Naive thymus-derived CD4-positive, alpha-beta T cell (primary cell): ENCODE results near the gene ZC3H18. TPM values are rescaled to one million over a fixed set of nuclear protein-coding genes. Genes with fewer than 3 reads are reported as not detected.

Experiments
- ATAC-seq: fragments of 150-1000 bp; cut with Tn5 transposase; 2 replicates; pipeline ENCODE4 v1.10.0; 2021; ENCODE audit warnings: mild to moderate bottlenecking, moderate library complexity
- CTCF ChIA-PET: fragments of 350-600 bp; sonication (Branson Sonifier 250); formaldehyde crosslinking; loops from one replicate; lab custom pipeline; 2021; ENCODE audit warnings: antibody characterized with exemption; lab: Charles Lee
- POLR2A ChIA-PET: fragments of 350-600 bp; sonication (Branson Sonifier 250); formaldehyde crosslinking; loops from one replicate; lab custom pipeline; 2021; ENCODE audit warnings: antibody characterized with exemption, inconsistent platforms; lab: Charles Lee
- DNase-seq, 9 donors: peaks; one replicate each; pipeline versions ENCODE4 v3.0.0 to v3.0.0-alpha.2; 2020 to 2022; ENCODE audit warnings: mixed read lengths in 1 of 9
- H3K27ac ChIP-seq: one replicate; pipeline ENCODE4 v1.7.0; 2013; ENCODE audit warnings: mild to moderate bottlenecking, low read depth, low read length, moderate library complexity
- H3K27me3 ChIP-seq, 2 donors: one replicate each; pipeline ENCODE4 v1.7.0; 2013; ENCODE audit warnings: low read length in 2 of 2, mild to moderate bottlenecking in 2 of 2, moderate library complexity in 2 of 2; ENCODE audit not compliant: control insufficient read depth in 2 of 2, insufficient read depth in 2 of 2
- H3K36me3 ChIP-seq, 3 experiments: 1 replicate in 2 of 3; 2 replicates in 1 of 3; pipeline ENCODE4 v1.7.0; 2013; ENCODE audit warnings: low read length in 3 of 3, mild to moderate bottlenecking in 3 of 3, moderate library complexity in 1 of 3; ENCODE audit not compliant: insufficient read depth in 3 of 3, control insufficient read depth in 2 of 3
- H3K4me1 ChIP-seq, 2 donors: one replicate each; pipeline ENCODE4 v1.7.0; 2013; ENCODE audit warnings: low read length in 2 of 2, mild to moderate bottlenecking in 2 of 2, moderate library complexity in 1 of 2; ENCODE audit not compliant: control insufficient read depth in 2 of 2, insufficient read depth in 2 of 2
- H3K4me3 ChIP-seq: 2 replicates; pipeline ENCODE4 v1.7.0; 2013; ENCODE audit warnings: mild to moderate bottlenecking, low read length
- H3K9me3 ChIP-seq, 3 experiments: 1 replicate in 2 of 3; 2 replicates in 1 of 3; pipeline ENCODE4 v1.7.0; 2013; ENCODE audit warnings: low read length in 3 of 3; ENCODE audit not compliant: control insufficient read depth in 2 of 3
- H3K27ac Mint-ChIP-seq, 9 donors: one replicate each; pipeline ENCODE4 v1.8.0; 2020 to 2022; ENCODE audit warnings: mixed read lengths in 9 of 9, mild to moderate bottlenecking in 8 of 9, moderate library complexity in 5 of 9, inconsistent platforms in 2 of 9
- H3K27me3 Mint-ChIP-seq, 5 donors: one replicate each; pipeline ENCODE4 v1.8.0; 2021 to 2022; ENCODE audit warnings: mixed read lengths in 5 of 5, mild to moderate bottlenecking in 1 of 5
- H3K36me3 Mint-ChIP-seq, 5 donors: one replicate each; pipeline ENCODE4 v1.8.0; 2020 to 2022; ENCODE audit warnings: mixed read lengths in 5 of 5, mild to moderate bottlenecking in 3 of 5, inconsistent platforms in 1 of 5
- H3K4me1 Mint-ChIP-seq, 7 donors: one replicate each; pipeline ENCODE4 v1.8.0; 2020 to 2022; ENCODE audit warnings: mixed read lengths in 7 of 7, mild to moderate bottlenecking in 3 of 7, inconsistent platforms in 1 of 7
- H3K4me3 Mint-ChIP-seq, 10 donors: one replicate each; pipeline ENCODE4 v1.8.0; 2020 to 2022; ENCODE audit warnings: mild to moderate bottlenecking in 10 of 10, mixed read lengths in 10 of 10, moderate library complexity in 6 of 10, inconsistent platforms in 2 of 10
- H3K9me3 Mint-ChIP-seq, 11 donors: one replicate each; pipeline ENCODE4 v1.8.0; 2020 to 2022; ENCODE audit warnings: mixed read lengths in 11 of 11, mild to moderate bottlenecking in 4 of 11, inconsistent platforms in 1 of 11, moderate library complexity in 1 of 11
- intact Hi-C, 2 donors: fragments of 100-400 bp; cut with micrococcal nuclease; formaldehyde crosslinking; loops; one replicate each; pipeline ENCODE4 v1.15.1; 2023
- polyA plus RNA-seq, 2 donors: library from polyadenylated mRNA; unstranded; fragments of 300-500 nt; fragmentation: Illumina TruSeq; gene quantifications; one replicate each; pipeline ENCODE4 v1.2.3, GENCODE V29; 2021
- total RNA-seq, 6 experiments: library from RNA in 5 of 6; stranded (reverse) in 5 of 6; gene quantifications; 1 replicate in 5 of 6; 2 replicates in 1 of 6; pipeline ENCODE4 v1.2.3 and lab custom pipeline; 2021 to 2026

ZC3H18 gene
- total and polyA plus RNA-seq, 7 experiments from 2014 or later: 11.0 to 97.8 (median 78.2) TPM

DNA sequence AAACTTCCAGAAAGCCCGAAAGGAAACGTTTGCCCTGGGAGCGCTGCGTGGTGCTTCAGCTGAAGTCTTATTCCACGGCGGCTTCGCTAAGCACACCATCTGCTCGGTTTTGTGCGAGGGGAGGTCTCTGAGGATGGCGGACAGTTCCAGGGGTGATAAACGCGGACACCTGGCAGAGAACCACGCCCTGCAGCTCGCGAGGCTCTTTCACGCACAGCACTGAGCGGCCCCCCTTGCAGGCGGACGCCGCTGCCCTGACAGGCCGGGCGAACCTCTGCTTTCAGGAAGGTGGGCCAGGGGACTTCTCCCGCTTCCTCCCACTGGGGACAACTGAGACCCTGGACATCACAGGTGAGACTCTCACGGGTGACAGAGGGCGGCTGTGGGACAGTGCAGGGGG, 89.0 kb downstream of the ZC3H18 start:
- Histone ChIP-seq H3K36me3 (peaks cover 0 to 43% (median 0%) of the 10 kb centered on the region in 3 experiments), H3K4me1 (peaks cover 7 to 8% of the 10 kb centered on the region in 2 donors), H3K27ac (no peak overlapping the region), H3K4me3 (no peak overlapping the region), H3K9me3 (no peaks in the 10 kb centered on the region), H3K27me3 (no peaks in the 10 kb centered on the region)
- no peaks in the 10 kb centered on the region for H3K9me3 Mint-ChIP-seq
- no peak for DNase-seq
- CTCF ChIA-PET: no interaction called here
- H3K27ac Mint-ChIP-seq: peak overlapping the region in 1 of 9 donors; percentile 86
- H3K4me1 Mint-ChIP-seq: peaks cover 12 to 20% (median 13%) of the 10 kb centered on the region in 7 donors
- H3K36me3 Mint-ChIP-seq: peaks cover 0 to 6% (median 2%) of the 10 kb centered on the region in 5 donors
- ATAC-seq: no peak
- H3K27me3 Mint-ChIP-seq: no peaks in the 10 kb centered on the region
- intact Hi-C loops: no loop called here
- H3K4me3 Mint-ChIP-seq: no peak overlapping the region
- POLR2A ChIA-PET: no interaction called here

DNA sequence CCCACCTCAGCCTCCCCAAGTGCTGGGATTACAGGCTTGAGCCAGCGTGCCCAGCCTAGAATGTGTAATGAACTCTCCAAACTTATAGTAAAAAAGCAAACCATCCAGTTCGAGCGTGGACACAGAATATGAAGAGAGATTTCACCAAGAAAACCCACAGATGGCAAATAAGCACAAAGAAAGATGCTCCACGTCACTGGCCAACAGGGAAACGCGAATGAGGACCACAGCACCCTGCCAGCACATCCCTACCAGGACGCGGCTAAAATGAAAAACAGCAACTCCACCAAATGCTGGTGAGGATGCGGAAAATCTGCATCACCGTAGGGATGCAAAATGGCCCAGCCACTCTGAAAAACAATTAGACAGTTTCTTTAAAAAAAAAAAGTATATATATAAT, 91.3 kb downstream of the ZC3H18 start:
- Mint-ChIP-seq H3K27ac (peak overlapping the region in 5 of 9 donors; percentile 3 to 66 (median 53)), H3K9me3 (no peaks in the 10 kb centered on the region), H3K36me3 (peaks cover 0 to 2% (median 0%) of the 10 kb centered on the region in 5 donors), H3K27me3 (no peaks in the 10 kb centered on the region), H3K4me1 (peaks cover 12 to 26% (median 18%) of the 10 kb centered on the region in 7 donors), H3K4me3 (peak overlapping the region in 9 of 10 donors; percentile 28 to 95 (median 54))
- Histone ChIP-seq H3K27me3 (no peaks in the 10 kb centered on the region), H3K4me3 (no peak overlapping the region), H3K36me3 (peaks cover 0 to 25% (median 0%) of the 10 kb centered on the region in 3 experiments), H3K4me1 (peaks cover 8% of the 10 kb centered on the region in 2 donors), H3K9me3 (no peaks in the 10 kb centered on the region), H3K27ac (no peak overlapping the region)
- POLR2A ChIA-PET: interaction anchor here (0.6 to 2.6 kb wide), 2 partner anchors 12 to 226 kb away, joined by 4 to 5 read pairs; no protein-coding TSS in a partner anchor
- CTCF ChIA-PET: no interaction called here
- DNase-seq (no peak), ATAC-seq (no peak)
- intact Hi-C loops: no loop called here

DNA sequence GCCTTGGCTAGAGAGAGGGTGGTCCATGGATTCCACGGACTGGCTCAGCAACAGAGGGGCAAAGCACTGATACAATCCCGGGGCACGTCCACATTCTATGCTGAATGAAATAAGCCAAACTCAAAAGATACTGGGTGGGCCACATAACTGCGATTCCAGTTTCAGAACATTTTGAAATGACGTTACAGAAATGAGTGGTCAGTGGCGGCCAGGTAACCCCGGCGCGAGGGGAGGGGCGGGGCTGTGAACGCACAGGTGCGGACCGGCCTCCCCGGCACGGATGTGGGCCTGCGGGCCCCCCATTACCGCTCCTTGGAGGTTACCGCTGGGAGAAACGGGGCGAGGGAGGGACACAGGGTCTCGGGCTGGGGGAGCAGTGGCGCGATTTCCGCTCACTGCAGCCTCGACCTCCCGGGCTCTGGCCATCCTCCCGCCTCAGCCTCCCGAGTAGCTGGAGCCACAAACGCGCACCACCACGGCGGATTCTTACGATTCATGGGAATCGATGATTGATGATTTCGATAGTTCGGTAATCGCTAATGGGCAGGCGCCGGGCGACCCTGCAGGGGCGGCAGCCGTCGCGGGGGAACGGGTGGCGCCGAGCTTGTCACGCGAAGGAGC, 92.1 kb downstream of the ZC3H18 start:
- Mint-ChIP-seq H3K4me1 (peaks cover 12 to 26% (median 18%) of the 10 kb centered on the region in 7 donors), H3K27me3 (no peaks in the 10 kb centered on the region), H3K4me3 (peak overlapping the region; percentile 82 to 95 (median 92)), H3K36me3 (peaks cover 0 to 3% (median 0%) of the 10 kb centered on the region in 5 donors), H3K27ac (peak overlapping the region; percentile 3 to 93 (median 89)), H3K9me3 (no peaks in the 10 kb centered on the region)
- ChIA-PET CTCF (interaction anchor here (0.7 kb wide), 1 partner anchor 585 kb away, joined by 3 read pairs; no protein-coding TSS in a partner anchor), POLR2A (interaction anchor here (0.7 to 4.0 kb wide), 12 partner anchors 11 to 74 kb away, joined by 3 to 33 read pairs (median 4); no protein-coding TSS in a partner anchor)
- Histone ChIP-seq H3K36me3 (peaks cover 0 to 17% (median 0%) of the 10 kb centered on the region in 3 experiments), H3K27ac (peak overlapping the region; percentile 95), H3K4me3 (peak overlapping the region; percentile 89), H3K9me3 (no peaks in the 10 kb centered on the region), H3K4me1 (peaks cover 8% of the 10 kb centered on the region in 2 donors), H3K27me3 (no peaks in the 10 kb centered on the region)
- ATAC-seq (no peak), DNase-seq (peak in 1 of 9 donors; percentile 45)
- intact Hi-C loops: loop anchor here in 1 of 2 donors (2.0 kb wide), 2 partner anchors 194 to 584 kb away; partner anchors contain the start of genes GALNS and TRAPPC2L

DNA sequence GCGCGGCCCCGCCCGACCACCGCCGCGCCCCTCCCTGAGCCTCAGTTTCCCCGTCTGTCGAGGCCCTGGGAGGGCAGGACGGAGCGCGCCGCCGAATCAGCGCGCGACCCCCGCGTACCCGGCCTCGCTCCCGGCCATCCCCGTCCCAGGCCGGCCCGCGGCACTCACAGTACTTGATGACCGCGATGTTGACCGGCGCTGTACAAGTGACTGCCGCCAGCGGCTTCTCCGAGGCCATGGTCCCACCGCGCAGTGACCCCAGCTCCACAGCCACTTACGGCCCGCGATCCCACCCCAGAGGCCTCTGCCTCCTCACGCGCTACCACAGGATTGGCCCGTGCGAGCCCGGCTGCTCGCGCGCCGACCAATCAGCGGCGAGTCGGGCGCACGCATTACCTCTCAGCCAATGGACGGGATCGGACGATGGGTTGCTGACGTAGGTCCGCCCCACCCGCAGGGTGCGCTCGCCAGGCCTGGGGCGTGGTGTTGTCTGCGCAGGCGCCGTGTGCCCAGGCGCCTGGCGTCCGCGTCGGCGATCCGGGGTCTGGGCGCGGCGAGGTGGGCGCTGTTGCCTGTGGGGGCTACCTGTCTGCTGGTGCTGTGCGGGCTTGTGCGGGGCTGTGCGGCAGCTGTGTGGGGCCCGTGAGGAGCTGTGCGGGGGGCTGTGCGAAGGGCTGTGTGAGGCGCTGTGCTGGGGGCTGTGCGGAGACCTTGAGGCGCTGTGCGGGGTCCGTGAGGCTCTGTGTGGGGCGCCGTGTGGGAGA, 92.8 kb downstream of the ZC3H18 start, which contains the start of gene MVD:
TSS of gene MVD (minus strand) at position 249 of the 764 bp plus-strand sequence. CDS start at position 238, 11 bp downstream.
- peak within 1 kb of the TSS; percentile 89 for H3K4me3 ChIP-seq
- H3K27me3 Mint-ChIP-seq: no peaks in the 10 kb centered on the region
- H3K27ac ChIP-seq: peak within 1 kb of the TSS; percentile 95
- no peaks in the 10 kb centered on the region for H3K9me3 ChIP-seq
- peak; percentile 88 to 96 (median 94) for DNase-seq
- intact Hi-C loops: loop anchor here (1.0 to 2.0 kb wide), 11 partner anchors 12 to 584 kb away; partner anchors contain the start of genes CTU2 (in 2 of the 2), CYBA (in 2 of the 2), RNF166 (in 2 of the 2) and SNAI3 (in 2 of the 2)
- peak within 1 kb of the TSS; percentile 56 to 95 (median 93) for H3K27ac Mint-ChIP-seq
- peaks cover 0 to 10% (median 0%) of the 10 kb centered on the region in 3 experiments for H3K36me3 ChIP-seq
- ChIA-PET CTCF (interaction anchor here (0.7 kb wide), 1 partner anchor 584 kb away, joined by 3 read pairs; no protein-coding TSS in a partner anchor), POLR2A (interaction anchor here (0.6 to 4.0 kb wide), 16 partner anchors 11 to 92 kb away, joined by 3 to 33 read pairs (median 3); partner anchors contain the start of gene ZC3H18)
- peak within 1 kb of the TSS; percentile 91 to 96 (median 94) for H3K4me3 Mint-ChIP-seq
- peaks cover 8% of the 10 kb centered on the region in 2 donors for H3K4me1 ChIP-seq
- no peaks in the 10 kb centered on the region for H3K27me3 ChIP-seq
- ATAC-seq: peak; percentile 99
- H3K4me1 Mint-ChIP-seq: peaks cover 12 to 26% (median 19%) of the 10 kb centered on the region in 7 donors
- H3K9me3 Mint-ChIP-seq: no peaks in the 10 kb centered on the region
- peaks cover 0 to 5% (median 0%) of the 10 kb centered on the region in 5 donors for H3K36me3 Mint-ChIP-seq

DNA sequence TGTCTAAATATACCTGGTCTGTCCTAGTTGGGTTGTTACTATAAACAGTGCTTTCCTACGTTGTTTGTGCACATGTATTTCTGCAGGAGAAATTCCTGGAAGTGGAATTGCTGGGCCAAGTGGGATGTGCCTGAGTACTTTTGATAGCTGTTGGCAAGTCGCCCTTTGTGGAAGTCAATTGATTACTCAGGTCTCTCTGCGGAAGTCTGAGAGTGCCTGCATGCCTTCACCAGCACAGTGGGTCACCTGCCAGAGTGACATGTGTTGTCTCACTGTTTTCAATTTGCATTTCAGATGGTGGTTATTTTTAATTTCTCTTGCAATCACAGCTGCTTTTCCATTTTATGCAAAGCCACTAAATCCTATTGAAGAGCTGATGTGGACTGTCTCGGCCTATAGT, 94.9 kb downstream of the ZC3H18 start:
- peaks cover 8% of the 10 kb centered on the region in 2 donors for H3K4me1 ChIP-seq
- intact Hi-C loops: no loop called here
- no peak overlapping the region for H3K4me3 ChIP-seq
- Mint-ChIP-seq H3K27me3 (no peaks in the 10 kb centered on the region), H3K36me3 (peaks cover 0 to 9% (median 0%) of the 10 kb centered on the region in 5 donors), H3K4me1 (peaks cover 12 to 28% (median 17%) of the 10 kb centered on the region in 7 donors), H3K9me3 (no peaks in the 10 kb centered on the region), H3K4me3 (peak overlapping the region; percentile 1 to 95 (median 58)), H3K27ac (peak overlapping the region in 7 of 9 donors; percentile 0 to 39 (median 21))
- POLR2A ChIA-PET: interaction anchor here (0.6 to 4.0 kb wide), 3 partner anchors 11 to 42 kb away, joined by 3 to 33 read pairs (median 3); no protein-coding TSS in a partner anchor
- no peaks in the 10 kb centered on the region for H3K9me3 ChIP-seq
- no peak overlapping the region for H3K27ac ChIP-seq
- peaks cover 0 to 6% (median 0%) of the 10 kb centered on the region in 3 experiments for H3K36me3 ChIP-seq
- CTCF ChIA-PET: interaction anchor here (0.7 to 1.3 kb wide), 2 partner anchors 16 to 18 kb away, joined by 3 to 4 read pairs; no protein-coding TSS in a partner anchor
- no peak for ATAC-seq
- DNase-seq: no peak
- H3K27me3 ChIP-seq: no peaks in the 10 kb centered on the region

DNA sequence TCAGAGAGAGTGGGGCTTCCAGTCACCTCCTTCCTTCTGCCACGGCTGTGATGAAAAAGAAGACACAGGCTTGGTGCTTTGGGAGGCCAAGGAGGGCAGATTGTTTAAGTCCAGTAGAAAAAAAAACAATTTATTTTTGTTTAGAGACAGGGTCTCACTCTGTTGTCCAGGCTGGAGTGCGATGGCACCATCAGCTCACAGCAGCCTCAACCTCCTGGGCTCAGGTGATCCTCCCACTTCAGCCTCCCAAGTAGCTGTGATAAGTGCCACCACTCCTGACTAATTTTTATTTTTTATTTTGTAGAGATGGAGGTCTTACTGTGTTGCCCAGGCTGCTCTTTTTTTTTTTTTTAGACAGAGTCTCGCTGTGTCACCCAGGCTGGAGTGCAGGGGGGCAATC, 95.4 kb downstream of the ZC3H18 start:
- H3K27ac Mint-ChIP-seq: no peak overlapping the region
- H3K4me3 ChIP-seq: no peak overlapping the region
- H3K9me3 ChIP-seq: no peaks in the 10 kb centered on the region
- H3K27me3 ChIP-seq: no peaks in the 10 kb centered on the region
- H3K27me3 Mint-ChIP-seq: no peaks in the 10 kb centered on the region
- H3K4me1 Mint-ChIP-seq: peaks cover 12 to 27% (median 17%) of the 10 kb centered on the region in 7 donors
- ATAC-seq (no peak), DNase-seq (no peak)
- peaks cover 0 to 6% (median 0%) of the 10 kb centered on the region in 3 experiments for H3K36me3 ChIP-seq
- ChIA-PET CTCF (interaction anchor here (0.7 kb wide), 1 partner anchor 15 kb away, joined by 4 read pairs; no protein-coding TSS in a partner anchor), POLR2A (interaction anchor here (0.6 to 4.0 kb wide), 3 partner anchors 38 to 124 kb away, joined by 3 to 33 read pairs (median 3); no protein-coding TSS in a partner anchor)
- no peak overlapping the region for H3K27ac ChIP-seq
- H3K9me3 Mint-ChIP-seq: no peaks in the 10 kb centered on the region
- intact Hi-C loops: no loop called here
- H3K36me3 Mint-ChIP-seq: peaks cover 0 to 9% (median 0%) of the 10 kb centered on the region in 5 donors
- peaks cover 8% of the 10 kb centered on the region in 2 donors for H3K4me1 ChIP-seq
- peak overlapping the region in 1 of 10 donors; percentile 16 for H3K4me3 Mint-ChIP-seq
